GM19351 (cell line): Measurements from ENCODE around the gene STK39.

Experiments used
- ATAC-seq: cut with Tn5 transposase; IDR thresholded peaks from one replicate; pipeline ENCODE4 v1.9.1; 2021; ENCODE audit warnings: mild to moderate bottlenecking, moderate library complexity; ENCODE audit not compliant: unreplicated experiment

Gene STK39

GRCh38 chr2:168244318-168244717 is 3.1 kb downstream of the STK39 start:
- ATAC-seq = no peak

- no peak for ATAC-seq
Observed at GRCh38 chr2:168243061-168243460, 4.3 kb downstream of the STK39 start.

GRCh38 chr2:168241746-168242145 is 5.6 kb downstream of the STK39 start:
- no peak for ATAC-seq

GRCh38 chr2:168241208-168241607 is 6.2 kb downstream of the STK39 start:
- no peak for ATAC-seq

GRCh38 chr2:168239281-168239680 is 8.1 kb downstream of the STK39 start:
- ATAC-seq = no peak

GRCh38 chr2:168237741-168238140 is 9.7 kb downstream of the STK39 start:
- ATAC-seq = no peak

- ATAC-seq = no peak
Observed at GRCh38 chr2:168234407-168235085, 12.8 kb downstream of the STK39 start.

GRCh38 chr2:168233726-168234406 is 13.5 kb downstream of the STK39 start:
- ATAC-seq = no peak

- ATAC-seq = no peak
Observed at GRCh38 chr2:168233166-168233565, 14.2 kb downstream of the STK39 start.

GRCh38 chr2:168231609-168232241 is 15.7 kb downstream of the STK39 start:
- ATAC-seq = no peak

GRCh38 chr2:168230389-168230788 is 17.0 kb downstream of the STK39 start:
- ATAC-seq = no peak

- ATAC-seq = no peak
Observed at GRCh38 chr2:168224346-168224745, 23.0 kb downstream of the STK39 start.

GRCh38 chr2:168222088-168222487 is 25.3 kb downstream of the STK39 start:
- no peak for ATAC-seq

- ATAC-seq = no peak
Observed at GRCh38 chr2:168220965-168221819, 26.2 kb downstream of the STK39 start.

- ATAC-seq = no peak
Observed at GRCh38 chr2:168217920-168218319, 29.5 kb downstream of the STK39 start.

- no peak for ATAC-seq
Observed at GRCh38 chr2:168216351-168217005, 30.9 kb downstream of the STK39 start.

- no peak for ATAC-seq
Observed at GRCh38 chr2:168215813-168216212, 31.6 kb downstream of the STK39 start.

- ATAC-seq = no peak
Observed at GRCh38 chr2:168212866-168213265, 34.5 kb downstream of the STK39 start.

GRCh38 chr2:168212167-168212566 is 35.2 kb downstream of the STK39 start:
- ATAC-seq = no peak

- peak; percentile 58 for ATAC-seq
Observed at GRCh38 chr2:168211664-168212163, 35.7 kb downstream of the STK39 start.
